ENCODE data around the gene PROX1. TPM values are rescaled to one million over a fixed set of nuclear protein-coding genes. Genes with fewer than 3 reads are reported as not detected.
A peak's percentile ranks its signal among the peaks of the same experiment; 100 is the strongest.

Gene PROX1
- total and polyA plus RNA-seq, 2 donors from 2014 or later: 0.92 to 6.6 TPM

- H3K36me3 ChIP-seq (ENCODE audit: control insufficient read depth in 2 of 3, insufficient read depth in 3 of 3, low read length in 3 of 3): no peaks in the 10 kb centered on the region
- H3K27me3 ChIP-seq (ENCODE audit: control insufficient read depth, insufficient read depth, low read length): peaks cover 47% of the 10 kb centered on the region
- H3K9me3 ChIP-seq (ENCODE audit: control insufficient read depth in 2 of 3, insufficient read depth in 1 of 3, low read length in 3 of 3): no peaks in the 10 kb centered on the region
- no peak overlapping the region for H3K9ac ChIP-seq (ENCODE audit: low read length in 3 of 3)
- peaks cover 0 to 2% (median 0%) of the 10 kb centered on the region in 3 donors for H3K4me1 ChIP-seq (ENCODE audit: control insufficient read depth in 2 of 3, insufficient read depth in 2 of 3, low read depth in 1 of 3, low read length in 3 of 3)
- peak overlapping the region in 2 of 3 donors; percentile 33 to 41 for H3K4me3 ChIP-seq (ENCODE audit: low read length in 3 of 3)
- FAIRE-seq: no peak
- DNase-seq: peak in 4 of 5 donors; percentile 60 to 74 (median 68)
- TF ChIP-seq CTCF (IDR thresholded peaks at IDR 0.05; ENCODE audit: borderline replicate concordance, extremely low read depth, insufficient read depth): no peak
- intact Hi-C loops (cut with DNase I): no loop called here
- no peak overlapping the region for H3K27ac ChIP-seq (ENCODE audit: low read depth in 2 of 2, low read length in 2 of 2)
Observed at GRCh38 chr1:213982672-213983492, 4.9 kb upstream of the PROX1 start.

- FAIRE-seq: no peak
- Histone ChIP-seq H3K9ac (ENCODE audit: low read length in 3 of 3) (no peak overlapping the region), H3K27ac (ENCODE audit: low read depth in 2 of 2, low read length in 2 of 2) (no peak overlapping the region), H3K36me3 (ENCODE audit: control insufficient read depth in 2 of 3, insufficient read depth in 3 of 3, low read length in 3 of 3) (no peaks in the 10 kb centered on the region), H3K9me3 (ENCODE audit: control insufficient read depth in 2 of 3, insufficient read depth in 1 of 3, low read length in 3 of 3) (no peaks in the 10 kb centered on the region), H3K27me3 (ENCODE audit: control insufficient read depth, insufficient read depth, low read length) (peaks cover 47% of the 10 kb centered on the region), H3K4me3 (ENCODE audit: low read length in 3 of 3) (peak overlapping the region in 1 of 3 donors; percentile 41), H3K4me1 (ENCODE audit: control insufficient read depth in 2 of 3, insufficient read depth in 2 of 3, low read depth in 1 of 3, low read length in 3 of 3) (peaks cover 0 to 2% (median 0%) of the 10 kb centered on the region in 3 donors)
- peak in 1 of 5 donors; percentile 66 for DNase-seq
- intact Hi-C loops (cut with DNase I): no loop called here
- TF ChIP-seq CTCF (IDR thresholded peaks at IDR 0.05; ENCODE audit: borderline replicate concordance, extremely low read depth, insufficient read depth): no peak
Observed at GRCh38 chr1:213983493-213984386, 4.0 kb upstream of the PROX1 start.

GRCh38 chr1:213984387-213985208, 3.2 kb upstream of the PROX1 start:
- peak overlapping the region in 1 of 3 donors; percentile 13 for H3K4me3 ChIP-seq (ENCODE audit: low read length in 3 of 3)

More at GRCh38 chr1:213984387-213985208, 3.2 kb upstream of the PROX1 start:
- H3K36me3 ChIP-seq (ENCODE audit: control insufficient read depth in 2 of 3, insufficient read depth in 3 of 3, low read length in 3 of 3): no peaks in the 10 kb centered on the region
- DNase-seq: peak in 4 of 5 donors; percentile 44 to 58 (median 50)
- peaks cover 45% of the 10 kb centered on the region for H3K27me3 ChIP-seq (ENCODE audit: control insufficient read depth, insufficient read depth, low read length)
- peaks cover 0 to 2% (median 0%) of the 10 kb centered on the region in 3 donors for H3K4me1 ChIP-seq (ENCODE audit: control insufficient read depth in 2 of 3, insufficient read depth in 2 of 3, low read depth in 1 of 3, low read length in 3 of 3)
- intact Hi-C loops (cut with DNase I): no loop called here
- TF ChIP-seq CTCF (IDR thresholded peaks at IDR 0.05; ENCODE audit: borderline replicate concordance, extremely low read depth, insufficient read depth): no peak
- no peak overlapping the region for H3K9ac ChIP-seq (ENCODE audit: low read length in 3 of 3)
- H3K27ac ChIP-seq (ENCODE audit: low read depth in 2 of 2, low read length in 2 of 2): no peak overlapping the region
- no peak for FAIRE-seq
- no peaks in the 10 kb centered on the region for H3K9me3 ChIP-seq (ENCODE audit: control insufficient read depth in 2 of 3, insufficient read depth in 1 of 3, low read length in 3 of 3)
